Endometrium (tissue), 2 donors: ENCODE measurements around the gene ATAD3C.
"Not testable (repeated sequence)": the region's sequence is repeated elsewhere in the genome, so short reads cannot be mapped to it uniquely, and the experiment has no call there.

Source experiments
- FAIRE-seq: peaks from 2 replicates; lab custom pipeline; 2012; peaks lifted over from hg19 to GRCh38; lab: Jason Lieb, UNC
- donor health status: control.
- donor health status: control.

ATAD3C gene

GRCh38 chr1:1449099-1449739 is at the start of gene ATAD3C:
Gene ATAD3C (plus strand): TSS chr1:1449689. CDS start chr1:1450684, 995 bp downstream.
- no peak for FAIRE-seq

GRCh38 chr1:1399872-1400575 is 49.5 kb upstream of the ATAD3C start:
- FAIRE-seq, result no peak

DNA sequence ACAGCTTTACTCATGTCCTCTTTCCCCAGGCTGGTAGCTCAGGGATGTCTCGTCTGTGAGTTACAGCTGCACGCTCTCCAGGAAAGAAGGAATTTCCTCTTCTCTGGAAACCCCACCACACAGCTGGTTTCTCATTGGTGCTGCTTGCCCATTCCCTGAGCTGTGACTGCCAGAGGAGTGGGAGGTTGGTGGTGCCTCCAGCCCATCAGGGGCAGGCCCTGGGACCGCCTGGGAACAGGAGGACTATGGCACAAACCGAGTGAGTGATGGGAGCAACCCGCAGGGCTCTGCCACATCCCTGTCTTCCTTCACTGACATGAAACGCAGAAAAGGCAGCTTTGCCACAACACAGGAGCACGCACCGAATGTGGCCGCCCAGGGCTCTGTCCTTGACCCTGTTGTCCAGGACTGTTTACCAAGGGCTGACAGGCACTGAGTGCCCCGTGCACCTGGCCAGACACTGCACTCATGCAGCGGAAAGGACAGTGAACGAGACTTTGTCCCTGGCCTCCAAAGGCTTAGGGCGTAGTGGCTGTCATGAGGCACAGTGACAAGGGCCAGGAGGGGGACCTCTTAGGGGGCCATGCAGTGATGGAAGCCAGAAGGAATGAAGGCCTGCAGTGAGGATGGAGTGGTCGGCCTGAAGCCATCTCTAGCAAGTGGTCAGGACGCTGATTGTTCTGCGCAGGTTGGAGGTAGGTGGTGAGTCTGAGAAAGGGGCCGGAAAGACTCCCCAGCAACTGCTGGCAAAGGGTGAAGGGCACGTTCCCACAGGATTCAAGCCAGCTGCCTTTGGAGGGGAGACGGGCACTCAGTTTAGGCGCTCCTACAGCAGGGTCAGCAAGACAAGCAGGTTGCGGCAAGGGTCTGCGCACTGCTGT is 48.7 kb upstream of the ATAD3C start:
- FAIRE-seq, result no peak

DNA sequence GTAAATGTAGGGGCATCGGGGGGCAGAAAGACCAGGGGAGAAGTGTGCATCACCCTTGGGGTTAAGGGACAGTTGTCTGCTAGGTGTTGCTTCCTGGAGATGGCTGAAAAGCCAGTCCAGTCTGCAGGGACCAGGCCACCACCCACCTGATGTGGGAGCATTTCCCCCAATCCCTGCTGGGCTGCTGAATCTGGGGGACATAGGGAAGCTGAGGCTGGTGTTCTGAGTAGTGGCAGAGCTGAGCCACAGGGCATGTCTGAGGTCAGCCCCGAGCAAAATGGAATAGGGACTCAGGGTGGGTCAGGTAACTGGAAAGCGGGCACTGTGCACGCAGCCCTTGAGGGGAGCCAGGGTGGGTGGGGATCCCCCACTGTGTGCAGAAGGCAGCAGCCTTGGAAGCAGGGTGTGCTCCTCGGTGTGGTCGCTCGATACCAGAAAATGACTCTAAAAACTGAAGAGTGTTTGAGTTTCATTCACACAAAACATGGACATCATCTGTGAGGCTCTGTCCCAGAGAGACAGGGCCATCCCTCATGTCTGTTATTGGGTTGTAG is 48.0 kb upstream of the ATAD3C start:
- no peak for FAIRE-seq

GRCh38 chr1:1402072-1402900 is 47.2 kb upstream of the ATAD3C start:
- FAIRE-seq, result no peak

- not testable (repeated sequence) for FAIRE-seq
Measured at GRCh38 chr1:1402901-1403392, 46.5 kb upstream of the ATAD3C start.

- no peak for FAIRE-seq
Measured at GRCh38 chr1:1403653-1404052, 45.8 kb upstream of the ATAD3C start.

- FAIRE-seq, result no peak
Measured at GRCh38 chr1:1406101-1406820, 43.2 kb upstream of the ATAD3C start.

DNA sequence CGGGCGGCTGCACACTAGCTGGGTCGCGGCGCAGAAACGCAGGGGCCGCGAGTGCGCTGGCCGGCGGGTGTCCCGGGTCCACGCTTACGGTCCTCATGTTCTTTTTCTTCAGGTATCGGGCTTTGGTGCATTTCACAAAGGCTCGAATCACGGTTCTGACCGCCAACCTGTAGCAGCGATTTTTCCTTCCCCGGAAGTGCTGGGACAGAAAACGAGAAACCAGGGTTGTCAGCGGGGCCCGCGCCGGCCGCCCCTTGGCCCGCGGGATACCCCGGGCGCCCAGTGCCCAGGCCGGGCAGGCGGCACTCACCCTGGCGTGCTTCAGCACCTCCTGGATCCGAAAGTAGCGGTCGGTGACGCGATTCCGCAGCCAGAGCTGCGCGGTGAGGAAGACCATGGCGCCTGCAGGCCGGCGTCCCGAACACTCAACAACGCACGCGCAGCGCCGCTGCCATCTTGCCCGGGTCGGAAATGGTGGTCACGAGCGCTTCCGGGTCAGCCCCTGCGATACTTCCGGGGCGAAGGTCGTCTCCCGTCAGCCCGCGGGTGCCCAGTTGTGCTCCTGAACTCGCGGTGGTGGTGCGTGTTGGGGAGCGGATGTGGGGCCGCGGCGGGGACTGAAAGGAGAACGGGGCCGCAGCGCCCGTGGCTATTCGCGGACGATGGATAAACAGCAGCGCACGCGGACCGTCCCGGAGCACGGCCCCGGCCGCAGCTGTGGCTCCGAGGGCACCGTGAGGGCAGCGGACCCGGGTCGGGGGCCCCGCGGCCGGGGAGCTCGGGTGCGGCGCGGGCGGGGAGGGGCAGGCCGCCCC is 42.5 kb upstream of the ATAD3C start, which contains the start of gene MRPL20:
TSS of gene MRPL20 (minus strand) at position 473 of the 815 bp plus-strand sequence. CDS start at position 397, 76 bp downstream.
- no peak for FAIRE-seq

GRCh38 chr1:1407636-1408318 is 41.7 kb upstream of the ATAD3C start:
- FAIRE-seq, result no peak

- not testable (repeated sequence) for FAIRE-seq
Measured at GRCh38 chr1:1410238-1410637, 39.3 kb upstream of the ATAD3C start.

GRCh38 chr1:1411626-1412025 is 37.9 kb upstream of the ATAD3C start:
- no peak for FAIRE-seq

DNA sequence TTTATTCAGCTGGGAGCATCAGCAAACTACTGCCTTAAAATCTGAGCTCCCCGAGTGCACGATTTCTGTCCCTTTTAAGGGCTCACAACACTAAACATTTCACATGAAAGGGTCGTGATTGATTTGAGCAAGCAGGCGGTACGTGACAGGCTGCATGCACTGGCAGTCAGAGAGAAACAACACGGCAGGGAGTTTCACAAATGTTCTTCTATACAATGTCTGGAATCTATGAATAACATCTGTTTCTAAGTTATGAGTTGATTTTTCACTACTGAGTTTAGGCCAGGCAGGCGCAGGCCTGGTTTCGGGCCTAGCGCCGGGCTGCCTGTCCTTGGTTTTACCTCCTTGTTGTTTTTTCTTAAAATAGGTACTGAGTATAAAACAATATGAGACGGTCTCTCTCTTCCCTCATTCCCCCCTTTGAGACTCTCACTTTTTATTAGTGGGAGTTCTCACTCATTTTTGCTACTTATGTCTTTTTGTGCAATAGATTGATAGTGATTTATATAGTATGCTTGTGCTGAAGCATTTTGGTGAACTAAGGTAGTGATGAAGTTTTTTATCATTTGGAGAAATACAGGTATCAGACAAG is 37.1 kb upstream of the ATAD3C start:
- not testable (repeated sequence) for FAIRE-seq

GRCh38 chr1:1415751-1416150 is 33.7 kb upstream of the ATAD3C start:
- FAIRE-seq, result no peak

DNA sequence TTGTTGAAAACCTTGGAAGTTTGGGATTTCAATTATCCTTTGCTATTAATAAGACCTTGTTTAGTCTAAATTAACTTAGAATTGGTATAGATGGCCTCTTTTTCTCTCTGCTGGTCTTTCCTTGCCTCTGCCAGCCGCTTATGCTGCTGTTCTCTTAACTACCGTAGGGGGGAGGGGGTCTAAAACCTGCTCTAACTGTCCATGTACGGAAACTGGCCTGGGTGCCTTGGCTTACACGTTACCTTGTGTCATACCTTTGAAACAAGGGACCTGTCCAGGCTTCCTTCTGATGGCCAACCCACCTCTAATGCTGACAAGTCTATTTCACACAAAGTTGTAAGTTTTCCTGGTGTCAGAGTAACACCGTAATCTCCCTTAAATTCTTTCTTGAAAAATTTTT is 32.1 kb upstream of the ATAD3C start:
- FAIRE-seq, result not testable (repeated sequence)

- not testable (repeated sequence) for FAIRE-seq
Measured at GRCh38 chr1:1417825-1418463, 31.5 kb upstream of the ATAD3C start.

GRCh38 chr1:1418464-1419362 is 30.8 kb upstream of the ATAD3C start:
- FAIRE-seq, result no peak
